Gastroesophageal sphincter (tissue), 3 donors: ENCODE results near the gene RASGRP3.

Experiments
- CTCF ChIP-seq, 4 experiments: fragments of 200-600 bp in 2 of 4; fragments of 450-650 bp in 2 of 4; sonication (generic) in 1 of 4; IDR thresholded peaks; one replicate each; pipeline ENCODE4 v1.5.1; 2017 to 2019; ENCODE audit warnings: antibody characterized with exemption in 4 of 4, mild to moderate bottlenecking in 2 of 4, moderate library complexity in 2 of 4
- POLR2A ChIP-seq, 2 donors: fragments of 450-650 bp; IDR thresholded peaks; one replicate each; pipeline ENCODE4 v1.6.1; 2017; ENCODE audit warnings: antibody characterized with exemption in 2 of 2, mild to moderate bottlenecking in 2 of 2, moderate library complexity in 1 of 2
- POLR2AphosphoS5 ChIP-seq: sonication (generic); formaldehyde crosslinking; IDR thresholded peaks from one replicate; pipeline ENCODE4 v1.6.1; 2017; ENCODE audit warnings: antibody characterized with exemption

- TF ChIP-seq POLR2A (IDR thresholded peaks at IDR 0.05) (no peak), CTCF (IDR thresholded peaks at IDR 0.05) (no peak), POLR2AphosphoS5 (no peak)
Observed at GRCh38 chr2:33496150-33496549, 19.7 kb downstream of the RASGRP3 start.
